GM20431 (cell line): Measurements from ENCODE around the gene USHBP1.

Source experiments
- in situ Hi-C: fragments of 300-500 bp; cut with MseI, MboI; formaldehyde crosslinking; loops from one replicate; pipeline ENCODE4 v1.15.0; 2020; ENCODE audit warnings: low sequenced_read_pairs; ENCODE audit not compliant: unreplicated experiment

The USHBP1 gene

GRCh38 chr19:17242431-17243208 is 21.9 kb downstream of the USHBP1 start:
- in situ Hi-C loops = no loop called here

DNA sequence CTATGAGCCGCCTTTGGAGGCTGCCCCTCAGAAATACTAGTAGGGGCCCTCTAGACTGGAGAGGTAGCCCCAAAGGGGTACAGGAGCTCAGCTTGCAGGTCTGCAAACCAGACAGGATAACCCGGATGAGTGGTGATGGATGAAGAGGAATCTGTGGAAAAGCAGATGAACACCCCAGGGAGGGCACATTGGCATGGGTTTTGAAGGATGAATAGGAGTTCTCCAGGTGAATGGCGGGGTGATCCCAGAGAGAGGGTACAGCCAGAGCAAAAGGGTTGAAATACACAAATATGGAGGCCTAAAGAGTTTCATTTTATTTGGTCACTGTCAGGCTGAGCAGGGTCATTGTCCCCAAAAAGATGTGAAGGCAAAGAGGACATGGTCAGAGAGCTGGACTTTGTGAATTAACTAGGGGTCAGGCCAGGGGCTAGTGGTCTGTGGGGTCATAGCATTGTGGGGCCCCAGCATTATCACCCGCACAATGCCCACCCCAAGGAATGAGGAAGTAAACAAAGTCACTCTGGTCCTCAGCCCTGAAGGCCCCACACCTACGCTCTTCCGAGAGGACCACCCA is 23.6 kb downstream of the USHBP1 start:
- in situ Hi-C loops = no loop called here

DNA sequence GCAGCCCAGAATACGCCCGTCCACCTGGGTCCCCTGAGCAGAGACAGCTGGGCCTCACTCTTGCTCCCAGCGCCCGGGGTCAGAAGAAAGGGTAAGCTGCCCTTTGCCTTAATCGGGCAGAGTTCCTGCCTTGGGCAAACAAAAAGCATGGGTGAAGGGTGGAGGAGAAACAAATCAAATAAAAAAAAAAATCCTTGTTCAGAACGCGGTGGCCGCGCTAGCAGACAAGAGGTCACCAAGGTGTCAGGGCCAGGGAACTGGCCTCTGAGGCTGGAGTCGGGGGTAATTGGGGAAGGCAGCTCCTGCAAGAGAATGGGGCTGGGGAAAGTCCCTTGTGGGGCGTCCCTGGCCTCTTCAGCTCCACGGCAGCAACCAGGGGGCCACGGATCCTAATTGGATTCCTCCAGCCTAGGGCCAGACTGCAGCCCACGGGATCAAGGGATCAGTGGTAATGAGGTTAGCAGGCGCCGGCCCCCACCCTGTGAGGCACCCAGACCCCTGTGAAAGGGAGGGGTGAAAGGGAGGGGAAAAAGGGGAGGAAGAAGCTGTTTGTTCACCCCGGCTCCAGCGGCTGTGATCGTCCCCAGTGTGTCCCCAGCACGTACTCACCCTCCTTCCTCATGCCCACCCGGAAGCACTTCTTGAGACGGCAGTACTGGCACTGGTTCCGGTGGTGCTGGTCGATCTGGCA is 24.3 kb downstream of the USHBP1 start:
- in situ Hi-C loops = no loop called here

DNA sequence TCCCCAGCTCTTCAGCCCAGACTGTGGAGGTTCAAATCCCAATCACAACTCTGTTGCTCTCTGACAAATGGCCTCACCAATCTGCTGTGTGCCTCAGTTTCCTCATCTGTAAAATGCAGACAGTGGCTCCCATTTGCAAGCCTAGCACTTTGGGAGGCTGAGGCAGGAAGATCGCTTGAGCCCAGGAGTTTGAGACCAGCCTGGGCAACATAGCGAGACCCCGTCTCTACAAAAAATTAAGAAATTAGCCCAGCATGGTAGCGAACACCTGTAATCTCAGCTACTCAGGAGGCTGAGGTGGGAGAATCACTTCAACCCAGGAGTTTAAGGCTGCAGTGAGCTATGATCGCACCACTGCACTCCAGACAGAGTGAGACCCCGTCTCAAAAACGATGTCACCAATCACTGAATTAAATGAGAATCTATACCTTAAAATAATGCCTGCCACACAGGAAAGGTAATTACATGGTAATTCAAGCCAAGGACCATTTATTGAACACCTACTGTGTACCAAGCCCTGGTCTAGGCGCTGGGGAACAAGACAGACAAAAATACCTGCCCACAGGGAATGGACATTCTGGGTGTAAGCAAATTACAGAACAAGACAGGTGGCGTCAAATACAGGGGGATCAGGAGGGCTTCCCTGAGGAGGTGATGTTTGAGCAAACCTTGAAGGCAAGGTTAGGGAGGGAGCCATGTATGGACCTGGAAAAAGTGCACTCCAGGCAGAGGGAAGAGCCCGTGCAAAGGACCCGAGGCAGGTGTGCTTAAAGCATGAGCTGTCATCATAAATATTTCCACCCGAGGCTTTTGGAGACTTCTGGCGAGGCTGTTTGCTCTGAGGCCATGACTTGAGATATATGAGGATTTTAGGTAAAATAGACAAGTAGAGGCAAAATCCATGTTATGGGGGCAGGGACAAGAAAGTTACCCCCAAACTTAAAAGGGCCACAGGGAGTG is 26.5 kb downstream of the USHBP1 start:
- in situ Hi-C loops = no loop called here

- in situ Hi-C loops = no loop called here
Measured at GRCh38 chr19:17236811-17237543, 27.6 kb downstream of the USHBP1 start.

- in situ Hi-C loops = no loop called here
Measured at GRCh38 chr19:17235971-17236777, 28.4 kb downstream of the USHBP1 start.

GRCh38 chr19:17235300-17235970 is 29.1 kb downstream of the USHBP1 start:
- in situ Hi-C loops = no loop called here

GRCh38 chr19:17234911-17235299 is 29.6 kb downstream of the USHBP1 start:
- in situ Hi-C loops = no loop called here

DNA sequence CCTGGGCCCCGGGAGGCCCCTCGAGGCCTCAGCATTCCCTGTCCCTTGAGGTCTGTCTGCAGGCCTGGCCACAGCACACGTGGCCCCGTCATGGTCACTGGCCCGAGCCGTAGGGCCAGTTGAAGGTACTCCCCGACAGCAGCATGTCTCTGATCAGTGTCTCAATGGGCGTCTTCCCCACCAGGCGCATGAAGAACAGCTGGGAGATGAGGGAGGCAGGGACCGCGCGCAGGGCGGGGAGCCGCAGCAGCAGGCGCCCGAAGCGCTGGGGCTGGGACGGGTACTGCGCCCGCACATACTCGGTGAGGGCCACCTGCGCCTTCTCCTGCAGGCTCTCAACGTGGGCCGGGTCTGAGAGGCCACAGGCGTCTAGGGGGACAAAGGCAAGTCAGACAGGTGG is 32.3 kb downstream of the USHBP1 start:
- in situ Hi-C loops = no loop called here

- in situ Hi-C loops = no loop called here
Measured at GRCh38 chr19:17229890-17230289, 34.7 kb downstream of the USHBP1 start.

DNA sequence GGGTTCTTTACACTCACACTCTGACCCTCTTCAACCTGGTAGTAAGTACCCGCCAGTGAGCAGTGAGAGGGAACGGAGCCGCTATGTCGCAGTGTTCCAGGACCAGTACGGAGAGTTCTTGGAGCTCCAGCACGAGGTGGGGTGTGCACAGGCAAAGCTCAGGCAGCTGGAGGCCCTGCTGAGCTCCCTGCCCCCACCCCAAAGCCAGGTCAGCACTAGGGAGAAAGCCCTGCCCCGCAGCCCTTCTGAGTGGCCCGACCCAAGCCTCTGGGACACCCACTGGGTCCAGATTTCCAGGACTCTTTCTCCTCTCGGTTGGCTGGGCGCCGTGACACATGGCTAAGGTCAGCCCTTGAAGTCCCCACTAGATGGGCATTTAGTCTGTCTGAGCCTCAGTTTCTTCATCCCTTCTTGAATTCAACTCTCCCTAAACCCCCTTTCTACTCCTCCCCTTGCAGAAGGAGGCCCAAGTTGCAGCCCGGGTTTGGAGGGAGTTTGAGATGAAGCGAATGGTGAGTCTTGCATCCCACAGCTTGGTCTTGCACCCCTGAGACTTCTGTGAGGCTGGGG is 36.7 kb downstream of the USHBP1 start:
- in situ Hi-C loops = no loop called here

DNA sequence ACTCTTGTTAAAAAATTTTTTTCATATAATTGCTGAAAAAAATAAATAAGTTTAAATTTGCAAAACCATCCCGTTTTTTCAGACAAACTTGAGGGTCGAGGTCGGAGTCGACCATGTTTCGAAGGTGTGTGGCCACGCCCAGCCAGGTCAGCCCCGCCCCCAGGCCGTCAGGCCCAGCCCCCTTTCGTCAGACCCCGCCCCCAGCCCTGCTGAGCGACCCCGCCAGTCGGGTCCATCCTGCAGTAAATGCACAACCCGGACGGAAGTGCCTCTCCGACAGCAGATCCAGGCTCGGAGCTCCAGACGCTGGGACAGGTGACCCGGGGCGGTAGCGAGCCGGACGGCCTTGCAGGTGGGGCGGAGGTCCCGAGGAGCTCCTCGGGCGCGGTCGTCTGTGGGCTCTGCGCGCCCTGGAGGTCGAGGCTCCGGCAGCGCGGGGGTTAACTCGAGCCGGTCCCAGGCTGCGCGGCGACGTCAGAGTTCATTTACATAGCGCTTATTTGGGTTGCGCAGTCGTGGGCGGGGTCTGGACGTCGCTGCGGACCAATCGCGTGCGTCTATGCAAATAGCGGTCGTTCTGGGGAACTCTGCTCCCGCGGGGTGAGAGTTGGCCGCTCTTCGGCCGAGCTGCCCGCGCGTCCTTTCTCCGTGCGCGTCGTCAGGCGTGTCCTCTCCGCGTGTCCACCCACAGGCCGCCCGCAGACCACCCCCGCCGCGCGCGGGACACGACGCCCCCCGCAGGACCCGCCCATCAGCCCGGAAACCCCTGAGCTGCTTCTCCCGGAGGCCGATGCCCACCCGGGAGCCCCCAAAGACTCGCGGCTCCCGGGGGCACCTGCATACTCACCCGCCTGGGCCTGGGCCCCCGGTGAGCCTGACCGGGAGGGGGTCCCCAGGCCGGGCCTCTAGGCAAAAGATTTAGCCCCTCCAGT is 38.3 kb downstream of the USHBP1 start, which contains the start of gene OCEL1:
Gene OCEL1 (plus strand): TSS at position 225 of the 932 bp plus-strand sequence. CDS start 22 bp downstream, at position 247.
- in situ Hi-C loops = no loop called here

DNA sequence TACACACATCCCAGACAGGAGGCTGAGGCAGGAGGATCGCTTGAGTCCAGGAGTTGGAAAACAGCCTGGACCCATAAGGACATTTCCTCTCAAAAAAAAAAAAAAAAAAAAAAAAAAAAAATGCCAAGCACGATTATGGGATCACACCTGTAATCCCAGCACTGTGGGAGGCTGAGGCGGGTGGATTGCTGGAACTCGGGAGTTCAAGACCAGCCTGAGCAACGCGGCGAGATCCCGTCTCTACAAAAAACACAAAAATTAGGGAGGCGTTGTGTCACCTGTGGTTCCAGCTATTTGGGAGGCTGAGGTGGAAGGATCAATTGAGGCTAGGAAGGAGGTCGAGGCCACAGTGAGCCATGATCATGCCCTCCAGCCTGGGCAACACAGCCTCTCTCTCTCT is 39.5 kb downstream of the USHBP1 start:
- in situ Hi-C loops = no loop called here

DNA sequence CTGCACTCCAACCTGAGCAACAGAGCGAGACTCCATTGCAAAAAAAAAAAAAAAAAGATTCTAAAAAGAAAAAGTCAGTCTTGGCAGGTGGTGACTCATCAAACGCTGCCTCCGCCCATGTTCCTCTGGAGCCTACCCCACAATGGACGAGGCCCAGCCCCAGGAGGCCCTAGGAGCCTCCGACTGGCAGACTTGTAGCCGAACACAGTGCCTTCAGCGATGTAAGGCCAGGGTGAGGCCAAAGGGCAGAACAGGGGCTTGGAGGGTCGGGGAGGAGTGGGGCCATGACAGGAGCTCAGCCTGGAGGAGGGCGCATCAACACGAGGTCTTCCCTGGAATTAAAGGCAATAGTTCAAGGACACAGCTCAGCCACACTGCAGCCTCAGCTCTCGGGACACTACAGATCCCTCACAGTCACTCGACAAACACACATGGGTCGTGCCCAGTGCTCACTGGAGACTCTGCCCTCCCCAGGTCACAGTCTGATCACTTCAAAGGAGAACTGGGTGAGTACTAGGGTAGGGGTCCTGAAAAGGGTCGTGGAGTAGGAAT is 44.3 kb downstream of the USHBP1 start:
- in situ Hi-C loops = no loop called here

DNA sequence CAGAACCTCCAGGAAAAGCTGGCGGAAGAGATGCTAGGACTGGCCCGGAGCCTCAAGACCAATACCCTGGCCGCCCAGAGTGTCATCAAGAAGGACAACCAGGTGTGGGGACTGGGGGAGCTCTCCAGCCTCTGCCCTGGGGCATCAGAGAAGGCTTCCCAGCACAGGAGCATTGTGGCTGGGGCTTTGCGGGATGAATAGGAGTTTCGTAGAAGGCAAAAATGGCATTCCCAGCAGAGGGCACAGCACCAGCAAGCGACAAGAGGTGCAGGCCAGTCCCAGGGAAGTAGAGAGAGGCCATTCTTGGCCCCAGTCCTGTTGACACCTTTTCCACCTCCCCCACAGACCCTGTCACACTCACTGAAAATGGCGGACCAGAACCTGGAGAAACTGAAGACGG is 45.3 kb downstream of the USHBP1 start:
- in situ Hi-C loops = no loop called here

DNA sequence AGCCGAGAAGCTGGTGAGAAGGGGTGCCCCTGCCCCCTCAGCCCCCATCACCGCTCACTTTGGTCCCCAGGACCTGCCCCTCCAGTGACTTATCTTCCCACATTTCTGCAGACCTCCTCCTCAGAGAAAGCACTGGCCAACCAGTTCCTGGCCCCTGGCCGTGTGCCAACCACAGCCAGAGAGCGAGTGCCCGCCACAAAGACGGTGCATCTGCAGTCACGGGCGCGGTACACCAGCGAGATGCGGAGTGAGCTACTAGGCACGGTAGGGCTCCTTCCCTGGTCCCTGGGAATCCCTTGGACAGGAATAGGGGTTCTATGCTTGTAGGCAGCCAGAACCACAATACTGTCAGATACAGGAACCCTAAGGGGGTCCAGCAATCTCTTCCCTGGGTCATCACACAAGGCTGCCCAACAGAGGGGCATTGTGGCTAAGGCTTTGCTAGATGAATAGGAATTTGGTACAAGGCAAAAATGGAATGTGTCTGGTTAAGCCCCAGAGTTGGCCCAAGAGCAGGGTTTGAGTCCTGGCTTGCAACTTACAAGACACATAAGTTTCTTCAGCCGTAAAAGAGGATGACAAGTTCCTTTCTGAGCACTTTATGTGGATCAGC is 48.4 kb downstream of the USHBP1 start:
- in situ Hi-C loops = no loop called here
